Mesenchymal stem cell (in vitro differentiated cells and primary cell): ENCODE data around the gene GPR137C.

ENCODE experiments used
- DNase-seq: peaks from one replicate; pipeline ENCODE4 v3.0.0-alpha.2; 2013
- H2AFZ ChIP-seq: one replicate; pipeline ENCODE4 v1.6.1; 2013; ENCODE audit warnings: low read depth, mild to moderate bottlenecking, control low read depth, inconsistent platforms, low read length, moderate library complexity
- H2AK5ac ChIP-seq: 2 replicates; pipeline ENCODE4 v1.6.1; 2013; ENCODE audit warnings: low read length, moderate library complexity, mild to moderate bottlenecking, inconsistent platforms; ENCODE audit not compliant: severe bottlenecking
- H2BK120ac ChIP-seq: one replicate; pipeline ENCODE4 v1.6.1; 2013; ENCODE audit warnings: low read depth, mild to moderate bottlenecking, inconsistent platforms, low read length, moderate library complexity
- H2BK12ac ChIP-seq, 2 experiments: one replicate each; pipeline ENCODE4 v1.6.1; 2013; ENCODE audit warnings: inconsistent platforms in 2 of 2, low read length in 2 of 2, mild to moderate bottlenecking in 2 of 2, moderate library complexity in 2 of 2, control low read depth in 1 of 2
- H2BK15ac ChIP-seq: one replicate; pipeline ENCODE4 v1.6.1; 2013; ENCODE audit warnings: mild to moderate bottlenecking, low read depth, inconsistent platforms; ENCODE audit not compliant: poor library complexity, severe bottlenecking
- H2BK5ac ChIP-seq: 2 replicates; pipeline ENCODE4 v1.6.1; 2013; ENCODE audit warnings: low read depth, mild to moderate bottlenecking, low read length, control low read depth, inconsistent platforms; ENCODE audit not compliant: poor library complexity, severe bottlenecking
- H3K14ac ChIP-seq, 2 experiments: one replicate each; pipeline ENCODE4 v1.6.1; 2013; ENCODE audit warnings: inconsistent platforms in 2 of 2, low read length in 2 of 2, control low read depth in 1 of 2, mild to moderate bottlenecking in 1 of 2, moderate library complexity in 1 of 2
- H3K18ac ChIP-seq, 2 experiments: one replicate each; pipeline ENCODE4 v1.6.1; 2013; ENCODE audit warnings: inconsistent platforms in 2 of 2, low read length in 2 of 2, control low read depth in 1 of 2, low read depth in 1 of 2, mild to moderate bottlenecking in 1 of 2
- H3K23ac ChIP-seq, 2 experiments: one replicate each; pipeline ENCODE4 v1.6.1; 2013; ENCODE audit warnings: inconsistent platforms in 2 of 2, low read length in 2 of 2, mild to moderate bottlenecking in 2 of 2, moderate library complexity in 2 of 2, control low read depth in 1 of 2
- H3K27ac ChIP-seq: 2 replicates; pipeline ENCODE4 v1.5.1; 2013; ENCODE audit warnings: mild to moderate bottlenecking, moderate library complexity, low read length, control low read depth, inconsistent platforms; ENCODE audit not compliant: poor library complexity, severe bottlenecking
- H3K27me3 ChIP-seq, 2 experiments: 2 replicates each; pipeline versions ENCODE4 v1.6.1 to v1.7.0; 2013; ENCODE audit warnings: low read length in 2 of 2, mild to moderate bottlenecking in 2 of 2, moderate library complexity in 2 of 2, control low read depth in 1 of 2, inconsistent platforms in 1 of 2; ENCODE audit not compliant: control insufficient read depth in 1 of 2, insufficient read depth in 1 of 2
- H3K36me3 ChIP-seq, 2 experiments: 2 replicates each; pipeline versions ENCODE4 v1.6.1 to v1.7.0; 2013; ENCODE audit warnings: low read length in 2 of 2, control low read depth in 1 of 2, inconsistent platforms in 1 of 2, low read depth in 1 of 2, mild to moderate bottlenecking in 1 of 2; ENCODE audit not compliant: insufficient read depth in 2 of 2, control insufficient read depth in 1 of 2
- H3K4ac ChIP-seq, 2 experiments: one replicate each; pipeline ENCODE4 v1.6.1; 2013; ENCODE audit warnings: inconsistent platforms in 2 of 2, low read length in 2 of 2, mild to moderate bottlenecking in 2 of 2, moderate library complexity in 2 of 2, control low read depth in 1 of 2, low read depth in 1 of 2
- H3K4me1 ChIP-seq: 2 replicates; pipeline ENCODE4 v1.6.1; 2013; ENCODE audit warnings: low read depth, low read length, control low read depth; ENCODE audit not compliant: control insufficient read depth, insufficient read depth
- H3K4me2 ChIP-seq: 2 replicates; pipeline ENCODE4 v1.6.1; 2013; ENCODE audit warnings: low read length, mild to moderate bottlenecking, inconsistent platforms; ENCODE audit not compliant: poor library complexity, severe bottlenecking
- H3K4me3 ChIP-seq, 2 experiments: 2 replicates each; pipeline versions ENCODE4 v1.5.1 to v1.7.0; 2013; ENCODE audit warnings: low read length in 2 of 2, mild to moderate bottlenecking in 2 of 2, control low read depth in 1 of 2, low read depth in 1 of 2; ENCODE audit not compliant: insufficient read depth in 1 of 2
- H3K79me1 ChIP-seq: replicated peaks from 2 replicates; pipeline ENCODE4 v1.6.1; 2013; ENCODE audit warnings: mild to moderate bottlenecking, control low read depth, low read length, inconsistent platforms; ENCODE audit not compliant: poor library complexity, severe bottlenecking
- H3K9ac ChIP-seq: 2 replicates; pipeline ENCODE4 v1.7.0; 2013; ENCODE audit warnings: mild to moderate bottlenecking, low read length, moderate library complexity
- H3K9me3 ChIP-seq: 2 replicates; pipeline ENCODE4 v1.7.0; 2013; ENCODE audit warnings: mild to moderate bottlenecking, low read length; ENCODE audit not compliant: control insufficient read depth
- H4K8ac ChIP-seq: one replicate; pipeline ENCODE4 v1.6.1; 2013; ENCODE audit warnings: inconsistent platforms, mild to moderate bottlenecking, low read length, moderate library complexity
- H4K91ac ChIP-seq: one replicate; pipeline ENCODE4 v1.6.1; 2013; ENCODE audit warnings: mild to moderate bottlenecking, low read length, inconsistent platforms
- WGBS: methylation state at CpG from one replicate; pipeline ENCODE4 v1.1.7; 2013; ENCODE audit warnings: mixed read lengths; 5-methylcytosine and 5-hydroxymethylcytosine counted together

Gene GPR137C

DNA sequence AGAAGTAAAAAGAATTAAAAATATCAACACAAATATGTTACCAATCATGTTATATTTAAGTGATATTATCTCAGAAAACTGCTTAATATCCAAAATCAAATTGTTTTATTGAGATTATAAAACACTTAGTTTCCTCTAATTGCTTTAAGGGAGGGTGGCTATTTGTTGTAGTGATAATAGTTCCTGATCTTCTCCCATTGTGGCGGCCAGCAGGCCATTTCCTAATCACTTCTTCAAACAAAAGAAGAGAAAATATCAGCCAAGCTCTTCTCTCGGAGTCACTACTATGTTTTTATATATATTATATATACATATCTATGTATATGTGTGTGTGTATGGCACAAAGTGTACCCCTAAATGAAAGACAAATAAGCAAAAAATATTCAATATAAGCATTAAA is 111.2 kb downstream of the GPR137C start:
- Histone ChIP-seq H2AFZ (no peak overlapping the region), H3K36me3 (peaks cover 0 to 54% of the 10 kb centered on the region in 2 experiments), H3K4me1 (no peaks in the 10 kb centered on the region), H4K91ac (no peak overlapping the region), H3K27me3 (no peaks in the 10 kb centered on the region), H3K4me3 (no peak overlapping the region), H2BK12ac (no peak overlapping the region), H2BK5ac (no peak overlapping the region), H3K27ac (no peak overlapping the region), H3K23ac (no peak overlapping the region), H3K9me3 (no peaks in the 10 kb centered on the region), H3K79me1 (peaks cover 2% of the 10 kb centered on the region), H3K4ac (no peak overlapping the region), H3K18ac (no peak overlapping the region), H4K8ac (no peak overlapping the region), H2BK15ac (no peak overlapping the region), H2AK5ac (no peak overlapping the region), H3K14ac (no peak overlapping the region), H3K4me2 (no peak overlapping the region), H2BK120ac (no peak overlapping the region), H3K9ac (no peak overlapping the region)
- DNase-seq, result no peak
- no CpG with 5 or more reads among the region's 2 CpGs for WGBS

DNA sequence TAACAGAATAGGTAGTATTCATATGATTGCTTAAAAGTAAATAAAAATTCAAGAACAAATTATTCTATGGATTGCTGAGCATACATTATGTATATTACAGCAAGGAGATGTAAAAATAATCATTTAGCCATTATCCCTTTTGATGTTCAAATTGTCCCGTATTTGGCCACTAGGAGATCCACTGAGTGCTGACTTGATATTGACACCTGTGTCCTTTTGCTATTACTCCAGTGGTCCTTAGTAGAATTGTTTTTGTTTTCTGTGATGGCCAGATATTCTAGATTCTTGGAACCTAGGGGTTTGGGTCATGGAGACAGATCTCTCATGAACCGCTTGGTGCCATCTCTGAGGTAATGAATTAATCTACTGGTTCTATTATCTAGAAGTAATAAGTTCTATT is 126.0 kb downstream of the GPR137C start:
- WGBS, result 100% methylated on average over 1 of the region's 2 CpGs
- Histone ChIP-seq H3K9me3 (no peaks in the 10 kb centered on the region), H2AFZ (no peak overlapping the region), H3K79me1 (peaks cover 10% of the 10 kb centered on the region), H2BK15ac (no peak overlapping the region), H2BK5ac (no peak overlapping the region), H2BK120ac (no peak overlapping the region), H3K18ac (no peak overlapping the region), H2BK12ac (no peak overlapping the region), H3K9ac (no peak overlapping the region), H3K4me2 (no peak overlapping the region), H3K4me3 (no peak overlapping the region), H4K8ac (no peak overlapping the region), H3K27ac (no peak overlapping the region), H3K27me3 (no peaks in the 10 kb centered on the region), H3K23ac (no peak overlapping the region), H3K4me1 (no peaks in the 10 kb centered on the region), H3K14ac (no peak overlapping the region), H3K4ac (no peak overlapping the region), H2AK5ac (no peak overlapping the region), H4K91ac (no peak overlapping the region), H3K36me3 (peaks cover 4 to 64% of the 10 kb centered on the region in 2 experiments)
- no peak for DNase-seq

DNA sequence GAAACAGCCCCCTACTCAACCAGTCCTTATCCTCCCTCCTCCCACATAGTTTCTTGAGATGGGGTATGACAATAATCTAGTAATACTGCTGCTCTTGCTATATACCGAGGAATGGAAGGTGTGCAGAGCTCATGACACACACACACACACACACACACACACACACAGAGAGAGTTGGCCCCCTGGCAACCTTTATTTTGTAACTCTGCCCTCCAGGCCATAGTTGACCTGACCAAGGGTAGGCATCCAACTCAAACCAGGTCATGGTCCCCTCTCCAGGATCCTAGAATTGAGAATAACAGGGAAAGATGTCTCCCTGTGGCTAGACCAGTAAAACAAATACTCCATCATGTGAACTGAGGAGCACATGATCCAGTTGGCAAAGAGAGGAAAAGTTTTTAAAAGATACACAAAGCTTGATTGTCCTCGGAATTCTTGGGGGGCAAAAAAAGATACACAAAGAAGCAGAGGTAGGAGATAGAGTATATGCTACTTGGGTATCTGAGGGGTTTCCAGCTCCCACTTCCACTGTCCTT is 131.4 kb downstream of the GPR137C start:
- Histone ChIP-seq H2BK120ac (no peak overlapping the region), H3K9me3 (no peaks in the 10 kb centered on the region), H2BK15ac (no peak overlapping the region), H2BK12ac (no peak overlapping the region), H2BK5ac (no peak overlapping the region), H3K23ac (no peak overlapping the region), H3K79me1 (peaks cover 25% of the 10 kb centered on the region), H3K4me1 (no peaks in the 10 kb centered on the region), H3K4me3 (no peak overlapping the region), H3K27me3 (no peaks in the 10 kb centered on the region), H3K4me2 (no peak overlapping the region), H3K18ac (peak overlapping the region in 1 of 2 experiments; percentile 73), H3K4ac (no peak overlapping the region), H3K27ac (no peak overlapping the region), H3K14ac (no peak overlapping the region), H3K9ac (no peak overlapping the region), H2AFZ (no peak overlapping the region), H3K36me3 (peaks cover 0 to 20% of the 10 kb centered on the region in 2 experiments), H4K91ac (no peak overlapping the region), H4K8ac (no peak overlapping the region), H2AK5ac (no peak overlapping the region)
- DNase-seq, result peak; percentile 11
- WGBS, result 94% methylated on average over 2 of the region's 2 CpGs

DNA sequence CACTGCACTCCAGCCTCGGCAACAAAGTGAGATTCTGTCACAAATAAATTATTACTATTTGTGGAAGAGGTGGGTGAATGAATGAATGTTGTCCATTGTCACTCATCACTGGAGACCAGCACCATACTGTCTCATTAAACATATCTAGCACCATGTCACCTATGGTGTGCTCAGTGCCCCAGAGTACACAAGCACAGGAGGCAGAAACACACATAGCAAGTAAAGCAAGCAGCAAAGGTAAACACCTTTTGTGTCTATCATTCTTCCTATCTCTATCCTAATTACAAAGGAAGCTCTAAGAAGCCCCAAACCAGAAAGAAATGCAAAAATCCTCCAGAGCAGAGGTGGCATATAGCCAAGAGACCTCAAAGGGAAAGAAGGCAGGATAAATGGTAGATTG is 133.5 kb downstream of the GPR137C start:
- Histone ChIP-seq H3K4me1 (no peaks in the 10 kb centered on the region), H3K27me3 (no peaks in the 10 kb centered on the region), H2AFZ (no peak overlapping the region), H2BK15ac (no peak overlapping the region), H3K79me1 (peaks cover 25% of the 10 kb centered on the region), H3K4ac (no peak overlapping the region), H3K27ac (no peak overlapping the region), H3K36me3 (peaks cover 0 to 10% of the 10 kb centered on the region in 2 experiments), H3K9ac (no peak overlapping the region), H4K91ac (no peak overlapping the region), H3K23ac (no peak overlapping the region), H2BK12ac (no peak overlapping the region), H3K14ac (no peak overlapping the region), H3K4me3 (no peak overlapping the region), H3K9me3 (no peaks in the 10 kb centered on the region), H3K4me2 (no peak overlapping the region), H2BK5ac (no peak overlapping the region), H3K18ac (no peak overlapping the region), H2AK5ac (no peak overlapping the region), H2BK120ac (no peak overlapping the region), H4K8ac (no peak overlapping the region)
- WGBS, result 100% methylated on average over 1 of the region's 1 CpG
- no peak for DNase-seq
